Measurements from ENCODE around the gene USF3.

Gene USF3, protein sequence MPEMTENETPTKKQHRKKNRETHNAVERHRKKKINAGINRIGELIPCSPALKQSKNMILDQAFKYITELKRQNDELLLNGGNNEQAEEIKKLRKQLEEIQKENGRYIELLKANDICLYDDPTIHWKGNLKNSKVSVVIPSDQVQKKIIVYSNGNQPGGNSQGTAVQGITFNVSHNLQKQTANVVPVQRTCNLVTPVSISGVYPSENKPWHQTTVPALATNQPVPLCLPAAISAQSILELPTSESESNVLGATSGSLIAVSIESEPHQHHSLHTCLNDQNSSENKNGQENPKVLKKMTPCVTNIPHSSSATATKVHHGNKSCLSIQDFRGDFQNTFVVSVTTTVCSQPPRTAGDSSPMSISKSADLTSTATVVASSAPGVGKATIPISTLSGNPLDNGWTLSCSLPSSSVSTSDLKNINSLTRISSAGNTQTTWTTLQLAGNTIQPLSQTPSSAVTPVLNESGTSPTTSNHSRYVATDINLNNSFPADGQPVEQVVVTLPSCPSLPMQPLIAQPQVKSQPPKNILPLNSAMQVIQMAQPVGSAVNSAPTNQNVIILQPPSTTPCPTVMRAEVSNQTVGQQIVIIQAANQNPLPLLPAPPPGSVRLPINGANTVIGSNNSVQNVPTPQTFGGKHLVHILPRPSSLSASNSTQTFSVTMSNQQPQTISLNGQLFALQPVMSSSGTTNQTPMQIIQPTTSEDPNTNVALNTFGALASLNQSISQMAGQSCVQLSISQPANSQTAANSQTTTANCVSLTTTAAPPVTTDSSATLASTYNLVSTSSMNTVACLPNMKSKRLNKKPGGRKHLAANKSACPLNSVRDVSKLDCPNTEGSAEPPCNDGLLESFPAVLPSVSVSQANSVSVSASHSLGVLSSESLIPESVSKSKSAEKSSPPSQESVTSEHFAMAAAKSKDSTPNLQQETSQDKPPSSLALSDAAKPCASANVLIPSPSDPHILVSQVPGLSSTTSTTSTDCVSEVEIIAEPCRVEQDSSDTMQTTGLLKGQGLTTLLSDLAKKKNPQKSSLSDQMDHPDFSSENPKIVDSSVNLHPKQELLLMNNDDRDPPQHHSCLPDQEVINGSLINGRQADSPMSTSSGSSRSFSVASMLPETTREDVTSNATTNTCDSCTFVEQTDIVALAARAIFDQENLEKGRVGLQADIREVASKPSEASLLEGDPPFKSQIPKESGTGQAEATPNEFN (N-terminal part only)

DNA sequence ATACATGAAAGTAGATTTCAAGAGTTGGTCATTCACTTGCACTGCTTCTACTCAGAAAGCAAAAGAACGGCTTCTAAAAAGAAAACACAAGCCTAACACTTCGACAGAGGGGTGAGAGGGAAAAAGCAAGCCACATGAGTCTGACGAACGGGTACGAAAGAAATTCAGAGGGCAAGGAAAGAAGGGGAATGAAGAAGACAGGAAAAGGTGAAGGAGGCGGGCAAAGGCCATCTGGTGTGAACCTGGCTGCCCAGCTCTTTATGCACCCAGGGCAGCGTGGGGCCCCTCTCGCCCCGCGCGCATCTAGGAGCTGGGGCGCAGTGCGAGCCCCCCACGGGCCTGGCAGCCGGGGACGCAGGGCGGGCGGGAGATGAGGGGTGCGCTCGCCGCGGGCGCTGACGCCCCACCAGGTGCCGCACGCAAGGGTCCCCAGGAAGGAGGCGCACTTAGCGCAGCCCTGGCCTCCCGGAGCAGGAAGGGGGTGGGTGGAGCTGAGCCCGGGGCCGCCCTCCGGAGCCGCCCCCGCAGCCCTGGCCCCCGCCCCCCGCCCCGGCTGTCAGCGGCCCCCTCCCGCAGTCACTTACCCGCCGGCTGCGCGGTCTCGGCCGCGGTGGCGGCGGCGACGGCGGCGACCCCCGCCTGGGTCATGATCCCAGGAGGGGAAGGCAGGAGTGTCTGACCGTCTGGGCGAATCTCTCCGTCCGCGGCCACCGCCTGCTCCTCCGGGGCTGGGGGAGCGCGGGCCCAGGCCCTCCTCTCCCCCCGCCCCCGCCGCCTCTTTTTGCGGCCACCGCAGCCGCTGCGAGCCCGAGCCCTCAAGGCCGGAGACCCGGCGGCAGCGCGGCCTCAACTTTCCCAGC lies at the start of gene USF3:
Gene USF3 (minus strand): TSS at position 857 of the 860 bp plus-strand sequence. CDS start 21,764 bp downstream, outside the sequence.
- no peak for DNase-seq (ENCODE audit: low read depth)

DNA sequence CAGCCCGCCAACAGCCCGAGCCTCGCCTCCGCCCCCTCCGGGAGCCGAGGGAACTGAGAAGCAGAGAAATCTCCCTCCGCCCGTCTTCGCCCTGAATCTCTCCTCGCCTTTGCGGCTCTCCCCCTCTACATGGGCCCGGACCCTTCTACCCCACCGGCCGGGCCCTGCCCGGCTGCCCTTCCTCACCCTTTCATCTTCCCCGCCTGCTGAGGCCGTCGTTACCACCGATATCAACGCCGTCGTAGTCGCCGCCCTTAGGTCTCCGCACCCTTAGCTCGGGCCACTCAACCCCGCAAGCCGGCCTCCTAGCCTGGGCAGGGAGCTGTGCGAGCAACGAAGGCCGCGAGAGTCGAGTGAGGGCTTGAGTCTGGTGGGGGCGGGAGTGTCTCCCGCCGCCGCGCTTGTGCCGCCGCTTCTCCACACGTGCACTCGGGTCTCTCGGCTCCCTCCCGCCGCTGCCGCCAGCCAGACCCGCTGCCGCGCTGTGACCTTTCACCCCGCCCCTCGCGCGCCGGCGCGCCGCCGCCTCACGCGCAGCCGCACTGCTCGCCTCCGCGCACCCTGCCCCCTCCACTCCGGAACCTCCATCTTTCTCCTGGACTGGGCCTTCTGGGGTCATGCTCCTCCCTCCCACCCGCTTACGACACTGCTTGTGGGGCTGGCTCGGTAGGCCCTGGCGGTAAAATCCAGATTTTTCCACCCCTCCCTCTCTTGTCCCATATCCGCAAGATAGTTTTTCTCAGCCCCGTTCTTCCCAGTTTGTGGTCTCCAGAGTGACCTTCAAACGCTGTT lies 49.5 kb upstream of the USF3 start, which contains the start of gene NAA50:
Gene NAA50 (minus strand): TSS at position 494 of the 792 bp plus-strand sequence. CDS start 300 bp downstream, at position 194.
- DNase-seq (ENCODE audit: low read depth) = peak; percentile 65

DNA sequence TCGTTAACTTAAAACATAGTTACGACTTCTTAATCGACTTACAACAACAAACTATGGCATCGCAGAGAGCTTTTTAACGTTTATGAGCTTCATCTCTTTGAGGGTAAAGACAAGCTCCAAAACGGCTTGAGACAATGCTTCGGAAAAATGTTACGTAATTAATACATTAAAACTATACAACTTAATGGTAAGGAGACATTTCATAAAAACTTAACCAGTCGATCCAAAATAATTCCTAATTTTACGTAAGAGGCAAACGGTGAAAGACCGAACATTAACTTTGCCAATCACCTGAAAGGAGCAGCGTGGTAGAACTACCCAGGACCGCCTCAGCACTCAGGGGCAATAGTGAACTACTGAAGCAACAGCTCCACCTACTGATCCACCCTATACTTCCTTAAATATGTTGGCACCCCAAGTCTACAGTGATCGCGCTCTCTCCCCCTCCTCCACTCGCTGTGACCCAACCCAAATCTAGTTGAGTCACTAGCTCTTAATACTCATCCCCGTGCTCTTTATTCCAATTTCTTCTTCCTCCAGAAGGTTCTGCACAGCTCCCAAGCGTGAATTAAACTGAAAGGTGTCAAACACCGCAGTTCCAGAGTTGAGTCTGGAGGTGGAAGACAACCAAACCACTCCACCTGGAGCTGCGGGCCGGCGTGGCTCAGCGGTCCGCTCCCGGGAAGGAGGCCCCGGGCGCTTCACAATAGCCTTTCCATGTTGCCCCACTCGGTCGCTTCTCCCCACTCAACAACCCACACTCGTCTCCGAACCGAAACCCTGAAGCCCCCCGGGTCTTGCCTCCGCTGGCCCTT lies 48.7 kb upstream of the USF3 start:
- DNase-seq (ENCODE audit: low read depth) = peak; percentile 65

DNA sequence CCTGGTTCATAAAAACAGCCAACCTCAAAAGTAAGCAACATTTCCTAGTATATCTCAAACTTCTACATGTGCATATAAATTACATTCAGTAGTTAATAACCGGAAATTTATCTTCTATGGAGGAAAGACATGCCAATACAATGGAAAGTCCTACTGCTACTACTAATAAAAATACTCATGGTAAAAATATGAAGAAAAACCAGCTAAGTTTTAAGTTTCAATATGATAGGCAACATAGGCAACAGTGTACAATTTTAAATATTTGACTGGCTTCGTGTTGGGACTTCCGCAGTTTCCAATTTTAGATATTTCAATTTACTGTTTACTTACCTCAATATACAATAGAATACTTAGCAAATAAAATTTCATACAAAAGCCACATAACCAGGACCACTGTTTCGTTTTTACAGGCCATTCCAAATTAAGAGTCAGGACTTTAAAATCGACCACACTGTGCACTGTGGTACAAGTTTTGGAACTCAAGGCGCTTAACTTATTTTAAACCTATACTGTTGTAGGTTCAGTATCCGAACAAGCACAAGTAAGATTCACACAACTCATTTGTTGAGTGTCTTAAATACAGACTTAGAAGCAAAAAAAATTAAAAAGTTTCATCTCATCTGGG lies 46.7 kb upstream of the USF3 start:
- DNase-seq (ENCODE audit: low read depth) = no peak

DNA sequence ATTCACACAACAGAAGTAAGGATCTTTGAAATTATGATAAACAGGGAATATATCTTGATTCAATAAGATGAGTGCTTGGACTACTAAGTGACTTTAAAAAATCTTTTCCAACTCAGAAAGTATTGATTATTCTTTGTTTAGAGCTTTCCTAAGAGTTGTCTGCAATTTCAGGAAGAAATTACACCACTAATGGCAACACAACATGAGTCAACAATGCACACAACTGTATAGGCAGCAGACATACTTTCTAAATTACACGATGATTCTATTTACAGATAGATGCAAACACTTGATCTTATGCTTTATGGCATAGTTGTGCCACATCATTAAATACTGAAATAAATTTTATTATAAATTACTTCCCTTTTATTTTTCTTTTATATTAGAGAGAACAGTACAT lies 45.2 kb upstream of the USF3 start:
- DNase-seq (ENCODE audit: low read depth) = no peak

DNA sequence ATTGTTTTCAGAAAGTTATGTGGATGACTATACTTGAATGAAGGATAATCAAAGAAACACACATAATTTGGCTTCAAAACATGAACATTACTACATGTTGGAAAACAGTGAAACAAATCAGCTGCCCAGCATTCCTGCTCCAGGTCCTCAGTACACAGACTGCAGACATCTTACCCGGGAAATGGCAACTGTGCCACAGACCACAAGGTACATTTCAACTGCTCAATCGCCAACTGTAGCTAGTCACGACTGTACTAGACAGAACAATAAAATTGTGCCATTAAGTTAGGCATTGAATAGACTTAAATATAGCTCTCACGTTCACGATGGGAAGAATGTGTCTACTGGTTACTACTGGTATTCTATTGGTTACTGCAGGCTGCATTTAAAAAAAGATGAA lies 44.6 kb upstream of the USF3 start:
- no peak for DNase-seq (ENCODE audit: low read depth)

DNA sequence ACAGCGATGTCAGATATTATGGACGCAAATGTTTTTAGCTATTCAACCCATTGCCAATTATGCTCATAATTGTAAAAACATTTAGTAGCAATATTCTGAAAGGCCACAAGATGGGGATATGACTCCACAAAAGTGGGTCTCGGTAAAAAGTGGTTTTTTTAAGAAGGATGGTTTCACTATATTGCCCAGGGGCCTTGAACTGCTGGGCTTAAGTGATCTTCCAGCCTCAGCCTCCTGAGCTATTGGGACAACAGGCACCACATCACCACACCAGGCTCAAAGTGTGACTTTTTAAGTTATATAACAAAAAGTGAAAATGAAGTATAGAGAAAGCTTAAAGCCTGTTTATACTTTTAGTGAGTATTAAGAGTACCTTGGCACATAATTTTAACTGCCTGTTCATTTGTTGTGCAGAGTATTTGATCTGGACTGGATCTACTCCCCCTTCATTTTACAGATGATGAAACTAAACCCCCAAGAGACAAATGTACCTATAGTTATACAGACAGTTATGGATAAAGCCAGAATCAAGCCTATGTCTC lies 40.2 kb upstream of the USF3 start:
- DNase-seq (ENCODE audit: low read depth) = no peak

DNA sequence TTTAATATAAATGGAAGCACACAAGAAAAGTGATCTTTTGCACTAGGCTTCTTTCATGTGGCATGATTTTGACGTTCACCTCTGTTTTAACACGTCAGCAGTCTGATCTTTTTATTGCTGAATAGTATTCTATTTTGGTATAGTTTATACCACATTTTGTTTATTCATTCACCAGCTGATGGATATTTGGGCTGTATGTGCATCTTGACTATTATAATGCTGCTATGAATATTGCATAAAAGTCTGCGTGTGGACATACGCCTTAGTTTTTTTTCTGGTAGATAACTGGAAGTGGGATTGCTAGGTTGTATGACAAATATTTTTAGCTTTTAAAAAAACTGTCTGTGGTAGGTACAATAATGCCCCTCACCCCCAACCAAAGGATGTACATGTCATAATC lies 35.3 kb upstream of the USF3 start:
- DNase-seq (ENCODE audit: low read depth) = no peak

DNA sequence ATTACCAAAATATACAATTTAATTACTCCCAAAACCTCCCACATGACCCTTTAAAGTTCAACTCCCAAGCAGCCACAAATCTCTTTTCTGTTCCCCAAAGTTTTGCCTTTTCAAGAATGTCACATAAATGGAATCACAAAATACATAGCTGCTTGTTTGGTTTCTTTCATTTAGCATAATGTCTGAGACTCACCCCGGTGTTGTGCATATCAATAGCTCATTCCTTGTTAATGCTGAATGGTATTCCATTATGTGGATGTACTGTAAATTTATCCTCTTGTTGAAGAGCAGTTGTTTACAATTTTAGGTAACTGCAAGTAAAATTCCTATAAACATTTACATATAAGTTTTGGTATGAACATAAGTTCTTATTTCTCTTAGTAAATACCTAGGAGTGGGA lies 34.1 kb upstream of the USF3 start:
- DNase-seq (ENCODE audit: low read depth) = no peak

DNA sequence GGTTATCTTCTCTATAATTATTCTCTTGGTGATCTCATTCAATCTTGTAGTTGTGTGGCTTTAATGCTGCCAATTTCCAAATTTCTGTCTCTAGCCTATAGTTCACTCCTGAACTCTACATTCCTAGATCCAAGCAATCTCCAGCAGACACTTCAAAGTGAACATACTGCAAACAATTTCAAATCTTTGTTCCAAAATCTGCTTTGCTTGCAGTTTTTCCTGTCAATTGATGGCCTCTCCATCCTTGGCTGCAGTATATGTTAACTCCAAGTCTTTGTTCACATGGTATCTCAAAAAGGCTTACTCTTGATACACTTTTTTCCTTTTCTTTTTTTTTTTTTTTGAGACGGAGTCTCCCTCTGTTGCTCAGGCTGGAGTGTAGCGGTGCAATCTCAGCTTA lies 32.2 kb upstream of the USF3 start:
- no peak for DNase-seq (ENCODE audit: low read depth)

DNA sequence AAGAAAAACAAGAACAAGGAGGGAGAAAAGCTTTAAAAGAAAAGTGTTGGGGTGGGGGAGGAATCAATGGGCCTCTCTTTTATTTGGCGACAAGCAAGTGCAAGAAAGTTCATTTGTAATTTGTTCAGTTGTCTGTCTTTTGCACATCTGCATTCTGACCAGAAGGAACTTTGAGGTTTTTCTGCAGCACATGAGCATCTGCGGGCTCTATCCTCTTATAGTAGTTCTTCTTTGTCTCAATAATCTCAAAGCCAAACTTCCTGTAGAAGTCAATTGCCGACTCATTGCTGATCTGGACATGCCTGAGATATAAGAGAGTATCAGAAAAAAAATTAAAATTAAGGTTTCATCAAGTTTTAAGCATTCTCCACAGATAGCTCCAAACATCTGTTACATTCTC lies 25.2 kb upstream of the USF3 start:
- no peak for DNase-seq (ENCODE audit: low read depth)

DNA sequence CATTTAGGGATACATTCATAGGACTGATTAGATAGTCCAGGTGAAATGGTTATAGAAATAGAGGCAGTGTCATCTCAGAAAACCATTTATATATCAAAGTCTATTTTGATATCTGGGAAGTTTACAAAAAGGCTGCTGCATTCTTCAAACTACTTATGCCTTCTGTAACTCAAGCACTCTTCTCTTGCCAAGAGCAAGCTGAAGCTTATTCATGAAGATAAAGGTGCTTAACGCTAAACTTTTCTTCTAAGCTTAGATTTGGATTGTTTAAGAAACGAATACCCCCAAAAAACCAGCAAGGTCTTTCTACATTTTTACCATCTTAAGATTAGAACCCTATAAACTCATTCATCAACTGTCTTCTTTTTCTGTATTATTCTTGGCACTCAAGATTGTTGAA lies 23.3 kb upstream of the USF3 start:
- no peak for DNase-seq (ENCODE audit: low read depth)

DNA sequence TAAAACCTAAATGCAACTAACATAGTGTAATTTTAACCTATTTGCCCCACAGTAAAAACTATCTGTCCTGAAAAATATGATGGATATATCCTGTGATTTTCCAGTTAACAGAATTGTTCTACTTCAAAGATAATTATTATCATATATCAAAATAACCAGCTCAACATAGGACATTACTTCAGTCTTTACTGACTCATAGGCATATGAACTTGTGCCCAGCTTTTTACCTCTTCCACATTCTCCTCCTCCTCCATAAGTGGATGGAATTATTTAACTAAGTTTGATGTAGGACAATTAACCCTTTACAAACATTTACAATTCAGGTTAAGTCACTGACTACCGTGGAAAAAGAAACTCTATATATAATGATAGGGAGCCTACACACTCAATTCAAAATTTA lies 22.9 kb upstream of the USF3 start:
- no peak for DNase-seq (ENCODE audit: low read depth)

DNA sequence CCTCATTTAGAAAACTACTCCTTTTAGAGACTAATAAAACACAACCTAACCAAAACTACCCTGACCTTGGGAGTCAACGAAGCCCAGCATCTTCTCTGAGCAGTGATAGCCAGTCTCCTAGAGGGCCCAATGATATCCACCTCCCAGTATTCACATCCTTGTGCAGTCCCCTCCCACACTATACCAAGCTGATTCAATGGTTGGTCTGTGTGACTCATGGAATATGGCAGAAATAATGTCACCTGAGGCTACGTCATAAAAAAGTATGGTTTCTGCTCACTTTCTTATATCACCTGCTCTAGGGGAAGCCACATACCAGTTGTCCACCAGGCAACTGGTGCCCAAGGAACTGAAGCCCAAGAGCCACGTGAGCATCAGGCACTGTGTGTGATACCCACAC lies 21.4 kb upstream of the USF3 start:
- no peak for DNase-seq (ENCODE audit: low read depth)

DNA sequence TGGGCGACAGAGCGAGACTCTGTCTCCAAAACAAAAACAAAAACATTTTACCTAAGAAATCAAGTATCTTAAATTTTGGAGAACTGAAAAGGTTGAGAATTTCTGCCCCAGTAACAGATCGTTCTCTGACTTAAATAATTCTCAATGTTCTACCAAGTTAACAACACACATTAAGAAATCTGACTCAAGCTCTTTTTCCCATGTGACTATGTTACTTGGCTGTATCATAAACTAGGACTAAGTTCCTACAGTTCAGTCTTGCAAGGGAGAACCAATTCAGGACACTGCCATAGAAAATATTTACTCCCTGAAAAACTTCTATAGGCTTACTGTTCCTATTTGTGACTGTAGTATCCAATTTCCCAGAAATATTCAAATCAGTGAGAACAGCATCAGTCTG lies 20.9 kb upstream of the USF3 start:
- DNase-seq (ENCODE audit: low read depth) = no peak

DNA sequence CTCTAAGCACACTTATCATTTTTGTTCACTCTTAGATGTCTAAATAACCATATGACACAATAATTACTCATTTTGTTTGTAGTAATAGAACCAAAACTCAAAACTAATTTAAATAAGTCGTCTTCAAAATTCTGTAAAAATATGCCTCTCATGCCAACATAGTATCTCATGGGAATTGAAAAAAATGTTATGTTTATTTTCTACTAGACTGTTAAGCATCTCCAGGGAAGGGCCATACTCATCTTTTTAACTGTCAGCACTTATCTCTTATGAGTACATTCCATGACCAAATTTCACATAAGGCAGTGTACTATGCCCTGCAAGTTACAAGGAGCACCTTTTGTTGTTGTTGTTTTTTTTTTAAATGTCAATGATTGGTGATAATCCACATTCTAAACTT lies 18.3 kb upstream of the USF3 start:
- no peak for DNase-seq (ENCODE audit: low read depth)

DNA sequence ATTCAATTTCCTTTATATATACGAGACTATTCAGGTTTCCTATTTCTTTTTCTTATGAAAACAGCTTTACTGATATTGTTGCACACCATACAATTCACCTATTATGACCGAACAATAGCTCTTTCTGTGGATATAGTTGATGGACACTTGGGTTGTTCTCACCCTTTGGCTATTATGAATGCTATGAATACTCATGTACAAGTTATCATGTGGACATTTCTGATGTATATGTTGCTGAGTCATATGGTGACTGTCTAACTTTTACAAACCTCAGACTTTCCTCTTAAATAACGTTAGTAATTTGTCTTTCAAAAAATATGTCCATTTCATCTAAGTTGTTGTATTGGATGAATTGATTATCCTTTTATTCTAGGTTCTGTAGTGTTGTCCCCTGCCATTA lies 15.7 kb upstream of the USF3 start:
- no peak for DNase-seq (ENCODE audit: low read depth)

DNA sequence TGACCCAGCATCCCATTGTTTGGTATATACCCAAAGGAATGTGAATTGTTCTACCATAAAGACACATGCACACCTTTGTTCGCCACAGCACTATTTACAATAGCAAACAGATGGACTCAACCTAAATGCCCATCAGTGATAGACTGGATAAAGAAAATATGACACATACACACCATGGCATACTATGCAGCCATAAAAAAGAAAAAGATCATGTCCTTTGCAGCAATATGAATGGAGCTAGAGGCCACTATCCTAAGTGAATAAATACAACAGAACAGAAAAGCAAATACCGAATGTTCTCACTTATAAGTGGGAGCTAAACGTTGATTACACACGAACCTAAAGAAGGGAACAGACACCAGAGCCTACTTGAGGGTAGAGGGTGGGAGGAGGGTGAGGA lies 11.4 kb upstream of the USF3 start:
- no peak for DNase-seq (ENCODE audit: low read depth)

DNA sequence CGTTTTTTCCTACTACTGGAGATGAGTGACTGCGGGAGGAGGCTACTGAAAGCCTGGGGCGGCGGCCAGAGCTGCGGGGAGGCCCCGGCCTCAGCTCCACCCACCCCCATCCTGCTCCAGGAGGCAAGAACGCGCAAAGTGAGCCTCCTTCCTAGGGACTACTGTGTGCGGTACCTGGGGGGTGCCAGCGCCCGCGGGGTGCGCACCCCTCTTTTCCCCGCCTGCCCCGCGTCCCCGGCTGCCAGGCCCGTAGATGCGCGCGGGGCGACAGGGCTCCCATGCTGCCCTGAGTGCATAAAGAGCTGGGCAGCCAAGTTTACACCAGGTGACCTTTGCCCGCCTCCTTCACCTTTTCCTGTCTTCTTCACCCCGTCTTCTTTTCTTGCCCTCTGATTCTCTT lies 2.5 kb upstream of the USF3 start:
- DNase-seq (ENCODE audit: low read depth) = no peak
